ENCODE results near the gene FOXN3.

DNA sequence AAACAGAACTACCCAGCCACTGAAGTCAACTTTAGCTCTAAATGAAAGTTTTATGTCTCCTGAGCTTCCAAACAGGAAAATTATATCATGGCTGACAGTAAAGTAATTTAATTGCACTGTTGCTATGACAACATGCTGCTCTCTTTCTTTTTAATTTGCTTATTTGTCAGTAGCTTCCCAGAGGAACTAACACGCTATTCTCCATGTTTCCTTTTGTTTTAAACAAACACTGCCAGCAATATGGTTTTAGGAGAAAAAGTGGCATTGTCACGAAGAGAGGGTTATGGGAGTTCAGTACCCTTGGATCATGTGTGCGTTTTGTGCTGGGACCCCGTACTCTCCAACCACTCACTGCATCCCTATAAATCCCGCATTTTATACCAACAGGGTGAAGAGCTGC, 1.9 kb downstream of the FOXN3 start:
- TF ChIP-seq, protein P1, sequence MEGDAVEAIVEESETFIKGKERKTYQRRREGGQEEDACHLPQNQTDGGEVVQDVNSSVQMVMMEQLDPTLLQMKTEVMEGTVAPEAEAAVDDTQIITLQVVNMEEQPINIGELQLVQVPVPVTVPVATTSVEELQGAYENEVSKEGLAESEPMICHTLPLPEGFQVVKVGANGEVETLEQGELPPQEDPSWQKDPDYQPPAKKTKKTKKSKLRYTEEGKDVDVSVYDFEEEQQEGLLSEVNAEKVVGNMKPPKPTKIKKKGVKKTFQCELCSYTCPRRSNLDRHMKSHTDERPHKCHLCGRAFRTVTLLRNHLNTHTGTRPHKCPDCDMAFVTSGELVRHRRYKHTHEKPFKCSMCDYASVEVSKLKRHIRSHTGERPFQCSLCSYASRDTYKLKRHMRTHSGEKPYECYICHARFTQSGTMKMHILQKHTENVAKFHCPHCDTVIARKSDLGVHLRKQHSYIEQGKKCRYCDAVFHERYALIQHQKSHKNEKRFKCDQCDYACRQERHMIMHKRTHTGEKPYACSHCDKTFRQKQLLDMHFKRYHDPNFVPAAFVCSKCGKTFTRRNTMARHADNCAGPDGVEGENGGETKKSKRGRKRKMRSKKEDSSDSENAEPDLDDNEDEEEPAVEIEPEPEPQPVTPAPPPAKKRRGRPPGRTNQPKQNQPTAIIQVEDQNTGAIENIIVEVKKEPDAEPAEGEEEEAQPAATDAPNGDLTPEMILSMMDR (conservative IDR thresholded peaks at IDR 0.05; ENCODE audit: low read length), result no peak
- no peak for TF ChIP-seq EZH2phosphoT487 (IDR thresholded peaks at IDR 0.05; ENCODE audit: borderline replicate concordance)
